K562 (cell line): ENCODE measurements around the gene POLR1C. TPM values are rescaled to one million over a fixed set of nuclear protein-coding genes. Genes with fewer than 3 reads are reported as not detected.
A peak's percentile ranks its signal among the peaks of the same experiment; 100 is the strongest.

Source experiments
- C11orf30 ChIP-seq: fragments of 450-650 bp; IDR thresholded peaks from 2 replicates; pipeline ENCODE4 v1.6.1; 2016; ENCODE audit warnings: low read depth, mild to moderate bottlenecking
- CC2D1A ChIP-seq: fragments of 450-650 bp; IDR thresholded peaks from 2 replicates; pipeline ENCODE4 v1.6.1; 2017; ENCODE audit warnings: mild to moderate bottlenecking
- CREB5 ChIP-seq: fragments of 250-450 bp; sonication (Bioruptor Pico); IDR thresholded peaks from 2 replicates; pipeline ENCODE4 v1.5.0; 2020; ENCODE audit warnings: mild to moderate bottlenecking
- EP400 ChIP-seq: fragments of 450-650 bp; IDR thresholded peaks from 2 replicates; pipeline ENCODE4 v1.6.1; 2017; ENCODE audit warnings: antibody characterized with exemption, mild to moderate bottlenecking, moderate library complexity
- FOXK1 ChIP-seq: sonication (generic); formaldehyde crosslinking; IDR thresholded peaks from 2 replicates; pipeline ENCODE4 v1.8.0; 2022; ENCODE audit warnings: missing genetic modification reagents, mild to moderate bottlenecking, borderline replicate concordance
- MEF2D ChIP-seq: conservative IDR thresholded peaks from 2 replicates; pipeline ENCODE4 v1.6.1; 2016; ENCODE audit warnings: low read depth, missing genetic modification characterization, missing compliant biosample characterization
- MYNN ChIP-seq, 2 experiments: sonication (generic); formaldehyde crosslinking in 1 of 2; IDR thresholded peaks; 2 replicates each; pipeline versions ENCODE4 v1.5.0 to v1.6.1; 2016 to 2020; ENCODE audit warnings: antibody characterized with exemption in 1 of 2, missing genetic modification reagents in 1 of 2
- NELFE ChIP-seq: IDR thresholded peaks from 2 replicates; pipeline ENCODE4 v1.6.1; 2011; ENCODE audit warnings: mild to moderate bottlenecking; ENCODE audit not compliant: insufficient read depth, insufficient read length
- NFXL1 ChIP-seq: fragments of 450-650 bp; formaldehyde crosslinking; IDR thresholded peaks from 2 replicates; pipeline ENCODE4 v1.4.0; 2021; ENCODE audit warnings: mild to moderate bottlenecking
- PTTG1 ChIP-seq: fragments of 450-650 bp; IDR thresholded peaks from 2 replicates; pipeline ENCODE4 v1.6.1; 2016; ENCODE audit warnings: low read depth, mild to moderate bottlenecking, missing genetic modification characterization, missing compliant biosample characterization
- SMAD4 ChIP-seq: fragments of 250-450 bp; sonication (Bioruptor Pico); conservative IDR thresholded peaks from 2 replicates; pipeline ENCODE4 v1.8.0; 2021; ENCODE audit warnings: inconsistent platforms, mild to moderate bottlenecking, moderate library complexity
- SMC3 ChIP-seq: conservative IDR thresholded peaks from 2 replicates; pipeline ENCODE4 v1.6.1; 2011; ENCODE audit warnings: low read depth, low read length, improper control_type of control experiment; ENCODE audit not compliant: insufficient read depth
- TAF7 ChIP-seq: fragments of 450-650 bp; IDR thresholded peaks from 2 replicates; pipeline ENCODE4 v1.6.1; 2016; ENCODE audit warnings: missing genetic modification characterization, missing compliant biosample characterization
- TBL1XR1 ChIP-seq, 2 experiments: IDR thresholded peaks; 2 replicates each; pipeline ENCODE4 v1.6.1; 2012; ENCODE audit warnings: improper control_type of control experiment in 2 of 2, low read length in 2 of 2, mild to moderate bottlenecking in 1 of 2
- TOE1 ChIP-seq, 2 experiments: fragments of 450-650 bp in 1 of 2; sonication (generic) in 1 of 2; formaldehyde crosslinking in 1 of 2; IDR thresholded peaks; 2 replicates each; pipeline versions ENCODE4 v1.7.1 to v1.8.0; 2016 to 2022; ENCODE audit warnings: borderline replicate concordance in 2 of 2, mild to moderate bottlenecking in 2 of 2, antibody characterized with exemption in 1 of 2, inconsistent platforms in 1 of 2, low read depth in 1 of 2, missing genetic modification reagents in 1 of 2, moderate library complexity in 1 of 2
- ZNF316 ChIP-seq: fragments of 450-650 bp; IDR thresholded peaks from 2 replicates; pipeline ENCODE4 v1.6.1; 2016
- ZNF318 ChIP-seq, 2 experiments: fragments of 450-650 bp; IDR thresholded peaks; 2 replicates each; pipeline ENCODE4 v1.6.1; 2016; ENCODE audit warnings: mild to moderate bottlenecking in 2 of 2, borderline replicate concordance in 1 of 2, low read depth in 1 of 2, moderate library complexity in 1 of 2
- polyA plus RNA-seq, 8 experiments: library from polyadenylated mRNA; depleted of rRNA in 4 of 8; stranded (reverse) in 5 of 8; unstranded in 3 of 8; fragments of >200 nt; fragmentation: Nextera tagmentation in 2 of 8; fragmentation: Illumina TruSeq in 1 of 8; extraction: Ambion mirVana in 2 of 8; extraction: Trizol in 1 of 8; gene quantifications; 2 replicates each; pipeline versions ENCODE4 v1.2.1 to v1.2.3, GENCODE V29; 2011 to 2014; ENCODE audit warnings: inconsistent platforms in 1 of 8, missing spikeins in 1 of 8
- total RNA-seq, 7 experiments: library from RNA; depleted of rRNA in 6 of 7; stranded (reverse); fragments of >200 nt in 6 of 7; fragmentation: Illumina TruSeq in 2 of 7; extraction: Trizol in 2 of 7; gene quantifications; 2 replicates each; pipeline versions ENCODE4 v1.2.1 to v1.2.3, GENCODE V29; 2011 to 2021; ENCODE audit warnings: low replicate concordance in 1 of 7
- TF ChIP-seq, protein P1 (sequence below): fragments of 250-450 bp; sonication (Bioruptor Pico); IDR thresholded peaks from 2 replicates; pipeline ENCODE4 v1.8.0; 2022; ENCODE audit warnings: moderate library complexity, mild to moderate bottlenecking, inconsistent platforms

POLR1C gene
- total and polyA plus RNA-seq, 9 of the 15 experiments (the other 6 are each of a cell fraction or from before 2014, with no cell fraction given) = 83.5 to 429 (median 120) TPM

- TF ChIP-seq CREB5 (CRISPR knock-in tag) (peak; percentile 74; the same call in 1 of the 2 replicates), C11orf30 (0 out of 2 replicates have a peak, but pooled peaks have one; percentile 59), ZNF318 (IDR thresholded peaks at IDR 0.05; ENCODE audit: borderline replicate concordance in 1 of 2, low read depth in 1 of 2) (peak in 1 of 2 experiments; percentile 96; a peak in 2 of 4 replicates), ZNF316 (no peak), MYNN (IDR thresholded peaks at IDR 0.05) (no peak), MYNN (CRISPR knock-in tag; IDR thresholded peaks at IDR 0.05) (no peak), FOXK1 (CRISPR knock-in tag) (no peak), SMC3 (no peak), CC2D1A (no peak), TOE1 (IDR thresholded peaks at IDR 0.05; ENCODE audit: borderline replicate concordance) (0 out of 2 replicates have a peak, but pooled peaks have one; percentile 17), TOE1 (CRISPR knock-in tag; IDR thresholded peaks at IDR 0.05; ENCODE audit: borderline replicate concordance, low read depth) (no peak), NFXL1 (CRISPR knock-in tag) (peak; percentile 88), MEF2D (tag) (peak; percentile 72; the same call in 1 of the 2 replicates), PTTG1 (tag) (peak; percentile 61), TAF7 (tag) (no peak), SMAD4 (CRISPR knock-in tag) (peak; percentile 94), EP400 (peak; percentile 58), TBL1XR1 (IDR thresholded peaks at IDR 0.05; ENCODE audit: low read length in 2 of 2) (peak in 1 of 2 experiments; percentile 57; a peak in 1 of 4 replicates), NELFE (no peak)
- TF ChIP-seq, protein P1, sequence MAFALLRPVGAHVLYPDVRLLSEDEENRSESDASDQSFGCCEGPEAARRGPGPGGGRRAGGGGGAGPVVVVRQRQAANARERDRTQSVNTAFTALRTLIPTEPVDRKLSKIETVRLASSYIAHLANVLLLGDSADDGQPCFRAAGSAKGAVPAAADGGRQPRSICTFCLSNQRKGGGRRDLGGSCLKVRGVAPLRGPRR (CRISPR knock-in tag) = 0 out of 2 replicates have a peak, but pooled peaks have one; percentile 20
Measured at GRCh38 chr6:43570876-43571441, 54.1 kb downstream of the POLR1C start (continued).
